Small intestine (tissue), 16 donors: ENCODE measurements around the gene STRN. TPM values are rescaled to one million over a fixed set of nuclear protein-coding genes. Genes with fewer than 3 reads are reported as not detected.
A peak's percentile ranks its signal among the peaks of the same experiment; 100 is the strongest.
"Not testable (repeated sequence)": the region's sequence is repeated elsewhere in the genome, so short reads cannot be mapped to it uniquely, and the experiment has no call there.

Experiments used
- DNase-seq, 2 donors: peaks; one replicate each; pipeline versions ENCODE4 v3.0.0 to v3.0.0-alpha.2; 2013
- FAIRE-seq: peaks from 2 replicates; lab custom pipeline; 2012; peaks lifted over from hg19 to GRCh38; lab: Jason Lieb, UNC
- H3K27ac ChIP-seq, 3 donors: one replicate each; pipeline ENCODE4 v1.5.1; 2013; ENCODE audit warnings: low read length in 2 of 3, mild to moderate bottlenecking in 2 of 3, control low read depth in 1 of 3, inconsistent platforms in 1 of 3, low read depth in 1 of 3, moderate library complexity in 1 of 3
- H3K27me3 ChIP-seq, 3 donors: one replicate each; pipeline ENCODE4 v1.6.1; 2013; ENCODE audit warnings: low read length in 3 of 3, inconsistent platforms in 1 of 3; ENCODE audit not compliant: control insufficient read depth in 3 of 3, insufficient read depth in 3 of 3
- H3K36me3 ChIP-seq, 3 donors: one replicate each; pipeline ENCODE4 v1.6.1; 2013; ENCODE audit warnings: low read length in 3 of 3, inconsistent platforms in 1 of 3, low read depth in 1 of 3, mild to moderate bottlenecking in 1 of 3, moderate library complexity in 1 of 3; ENCODE audit not compliant: control insufficient read depth in 3 of 3, insufficient read depth in 2 of 3
- H3K4me1 ChIP-seq, 3 donors: one replicate each; pipeline ENCODE4 v1.6.1; 2013; ENCODE audit warnings: low read length in 2 of 3, inconsistent platforms in 1 of 3, low read depth in 1 of 3, mild to moderate bottlenecking in 1 of 3, moderate library complexity in 1 of 3; ENCODE audit not compliant: control insufficient read depth in 3 of 3, insufficient read depth in 2 of 3
- H3K4me3 ChIP-seq, 3 donors: one replicate each; pipeline ENCODE4 v1.5.1; 2013; ENCODE audit warnings: low read length in 3 of 3, control low read depth in 1 of 3, inconsistent platforms in 1 of 3, low read depth in 1 of 3, mild to moderate bottlenecking in 1 of 3, moderate library complexity in 1 of 3
- H3K9me3 ChIP-seq, 2 donors: one replicate each; pipeline ENCODE4 v1.6.1; 2013; ENCODE audit warnings: low read depth in 1 of 2, low read length in 1 of 2; ENCODE audit not compliant: control insufficient read depth in 2 of 2, insufficient read depth in 1 of 2
- WGBS, 3 donors: extraction: QIAGEN DNeasy Blood & Tissue Kit; methylation state at CpG; one replicate each; pipeline ENCODE4 v1.1.7; 2013; 5-methylcytosine and 5-hydroxymethylcytosine counted together
- long read RNA-seq, 10 donors: transcript quantifications; one replicate each; lab custom pipeline, GENCODE V29; 2026
- polyA plus RNA-seq, 4 donors: library from polyadenylated mRNA; stranded (reverse) in 3 of 4; unstranded in 1 of 4; fragments of 200-250 nt in 3 of 4; fragments of 120-200 nt in 1 of 4; gene quantifications; one replicate each; pipeline versions ENCODE4 v1.2.1 to v1.2.3, GENCODE V29; 2013
- donor health status: healthy with polysubstance abuse.
- donor health status: control.
- donor health status: control.
- donor health status: Bipolar disorder and iron deficiency.
- donor health status: healthy.

STRN gene
- polyA plus RNA-seq: 10 to 100 TPM in 1 of 4 donors, 1 to 10 TPM in 3; 4.9 to 16.6 (median 6.7) TPM
- long read RNA-seq, donor 1: 0 reads
- long read RNA-seq, donor 2, full-length matches to known transcripts: 1 of 1 reads
- long read RNA-seq, donor 2, partial matches to known transcripts: 0 of 1 reads
- long read RNA-seq, donor 2, other reads (novel, unspliced or antisense): 0 of 1 reads
- long read RNA-seq, donor 3: 0 reads
- long read RNA-seq, donor 4: 0 reads
- long read RNA-seq, donor 5: 0 reads
- long read RNA-seq, donor 6: 0 reads
- long read RNA-seq, donor 7: 0 reads
- long read RNA-seq, donor 8: 0 reads
- long read RNA-seq, donor 9: 0 reads
- long read RNA-seq, donor 10, full-length matches to known transcripts: 1 of 1 reads
- long read RNA-seq, donor 10, partial matches to known transcripts: 0 of 1 reads
- long read RNA-seq, donor 10, other reads (novel, unspliced or antisense): 0 of 1 reads

- Histone ChIP-seq H3K27ac (peak within 1 kb of the TSS; percentile 95 to 100 (median 98)), H3K9me3 (no peaks in the 10 kb centered on the region), H3K27me3 (no peaks in the 10 kb centered on the region), H3K4me3 (peak within 1 kb of the TSS; percentile 75 to 96 (median 90)), H3K4me1 (peaks cover 0 to 7% (median 7%) of the 10 kb centered on the region in 3 donors), H3K36me3 (no peaks in the 10 kb centered on the region)
- 0% methylated on average over 65 to 91 of the region's 91 CpGs for WGBS, 3 donors
- FAIRE-seq: no peak
- peak; percentile 97 to 99 for DNase-seq
Observed at GRCh38 chr2:36966370-36967235, at the start of gene STRN. Gene STRN, minus strand, starts transcription at chr2:36966536. Its CDS starts 73 bp downstream, at chr2:36966463.

- Histone ChIP-seq H3K4me1 (no peaks in the 10 kb centered on the region), H3K27ac (no peak overlapping the region), H3K27me3 (no peaks in the 10 kb centered on the region), H3K4me3 (no peak overlapping the region), H3K9me3 (no peaks in the 10 kb centered on the region), H3K36me3 (peaks cover 3 to 34% (median 5%) of the 10 kb centered on the region in 3 donors)
- WGBS, 3 donors: 90 to 95% (median 90%) methylated on average over 4 of the region's 4 CpGs
- DNase-seq: no peak
- no peak for FAIRE-seq
Observed at GRCh38 chr2:37013315-37013641, 46.9 kb upstream of the STRN start.

GRCh38 chr2:37011130-37011529 lies 44.8 kb upstream of the STRN start:
- no peak overlapping the region for H3K27ac ChIP-seq
- 73 to 88% (median 87%) methylated on average over 5 of the region's 5 CpGs for WGBS, 3 donors
- FAIRE-seq: no peak
- H3K27me3 ChIP-seq: no peaks in the 10 kb centered on the region
- DNase-seq: no peak
- H3K4me1 ChIP-seq: no peaks in the 10 kb centered on the region
- no peaks in the 10 kb centered on the region for H3K9me3 ChIP-seq
- no peak overlapping the region for H3K4me3 ChIP-seq
- peaks cover 6 to 29% (median 8%) of the 10 kb centered on the region in 3 donors for H3K36me3 ChIP-seq

- WGBS, 3 donors: 18 to 67% (median 19%) methylated on average over 8 of the region's 8 CpGs
- no peaks in the 10 kb centered on the region for H3K27me3 ChIP-seq
- DNase-seq (peak; percentile 48 to 66), FAIRE-seq (no peak)
- no peak overlapping the region for H3K27ac ChIP-seq
- H3K9me3 ChIP-seq: no peaks in the 10 kb centered on the region
- H3K4me3 ChIP-seq: no peak overlapping the region
- peaks cover 0 to 7% (median 0%) of the 10 kb centered on the region in 3 donors for H3K4me1 ChIP-seq
- peaks cover 3 to 20% (median 8%) of the 10 kb centered on the region in 3 donors for H3K36me3 ChIP-seq
Observed at GRCh38 chr2:37005118-37005868, 39.0 kb upstream of the STRN start.

GRCh38 chr2:37000988-37001556 lies 34.7 kb upstream of the STRN start:
- DNase-seq: peak; percentile 32 to 49
- WGBS, 3 donors: 26 to 70% (median 38%) methylated on average over 2 of the region's 2 CpGs
- peaks cover 0 to 39% (median 5%) of the 10 kb centered on the region in 3 donors for H3K36me3 ChIP-seq
- no peak for FAIRE-seq
- peak overlapping the region in 2 of 3 donors; percentile 44 to 72 for H3K27ac ChIP-seq
- H3K27me3 ChIP-seq: no peaks in the 10 kb centered on the region
- H3K4me1 ChIP-seq: peaks cover 0 to 11% (median 2%) of the 10 kb centered on the region in 3 donors
- no peak overlapping the region for H3K4me3 ChIP-seq
- H3K9me3 ChIP-seq: no peaks in the 10 kb centered on the region

- no peak overlapping the region for H3K4me3 ChIP-seq
- H3K27ac ChIP-seq: peak overlapping the region; percentile 31 to 72 (median 36)
- WGBS, 3 donors: 27 to 63% (median 44%) methylated on average over 6 of the region's 6 CpGs
- peaks cover 0 to 11% (median 2%) of the 10 kb centered on the region in 3 donors for H3K4me1 ChIP-seq
- H3K27me3 ChIP-seq: no peaks in the 10 kb centered on the region
- no peak for FAIRE-seq
- no peaks in the 10 kb centered on the region for H3K9me3 ChIP-seq
- H3K36me3 ChIP-seq: peaks cover 0 to 39% (median 5%) of the 10 kb centered on the region in 3 donors
- DNase-seq: peak; percentile 65 to 82
Observed at GRCh38 chr2:37000318-37000717, 34.0 kb upstream of the STRN start.

GRCh38 chr2:36999416-36999815 lies 33.1 kb upstream of the STRN start:
- peaks cover 0 to 11% (median 2%) of the 10 kb centered on the region in 3 donors for H3K4me1 ChIP-seq
- not testable (repeated sequence) for H3K27ac ChIP-seq, DNase-seq, H3K27me3 ChIP-seq, H3K9me3 ChIP-seq, H3K4me3 ChIP-seq, FAIRE-seq
- peaks cover 0 to 39% (median 5%) of the 10 kb centered on the region in 3 donors for H3K36me3 ChIP-seq
- 97 to 99% (median 98%) methylated on average over 9 of the region's 9 CpGs for WGBS, 3 donors
